ENCODE data around the gene DDIT3. TPM values are rescaled to one million over a fixed set of nuclear protein-coding genes. Genes with fewer than 3 reads are reported as not detected.

Gene DDIT3
- total and polyA plus RNA-seq, 2 donors (not counting 1 experiment from before 2014, with no cell fraction given) = 57.8 to 265 TPM

GRCh38 chr12:57548013-57548315, 27.6 kb upstream of the DDIT3 start:
- no peak overlapping the region for H3K27ac ChIP-seq (ENCODE audit: insufficient read depth, low read length)
- peaks cover 1% of the 10 kb centered on the region for H3K36me3 ChIP-seq (ENCODE audit: control insufficient read depth, insufficient read depth, low read length)
- H3K4me1 ChIP-seq (ENCODE audit: control insufficient read depth, extremely low read depth, insufficient read depth, low read length) = peaks cover 8% of the 10 kb centered on the region
- H3K4me2 ChIP-seq (ENCODE audit: extremely low read depth, insufficient read depth, low read length) = no peak overlapping the region
- H4K20me1 ChIP-seq (ENCODE audit: control insufficient read depth, extremely low read depth, insufficient read depth, low read length) = no peaks in the 10 kb centered on the region
- no peak overlapping the region for H2AFZ ChIP-seq (ENCODE audit: low read length)
- TF ChIP-seq EZH2 (IDR thresholded peaks at IDR 0.05; ENCODE audit: low read length, missing control alignments) = no peak
- no peak for TF ChIP-seq CTCF (conservative IDR thresholded peaks at IDR 0.05 in 1 of 2, IDR thresholded peaks at IDR 0.05 in 1 of 2; ENCODE audit: low read depth in 1 of 2, low read length in 2 of 2)
- DNase-seq (ENCODE audit: low read depth in 2 of 2) = no peak
- H3K79me2 ChIP-seq (ENCODE audit: control insufficient read depth, insufficient read depth, low read length) = peaks cover 28% of the 10 kb centered on the region
- no peaks in the 10 kb centered on the region for H3K9me3 ChIP-seq (ENCODE audit: control insufficient read depth, insufficient read depth, low read depth, low read length)
- H3K9ac ChIP-seq (ENCODE audit: insufficient read depth, low read length) = no peak overlapping the region
- H3K4me3 ChIP-seq (replicated peaks in 1 of 4; ENCODE audit: control extremely low read depth in 1 of 4, insufficient read depth in 1 of 4, low read depth in 3 of 4, low read length in 4 of 4) = no peak overlapping the region
- H3K27me3 ChIP-seq (ENCODE audit: control insufficient read depth, insufficient read depth, low read length) = peaks cover 12% of the 10 kb centered on the region

GRCh38 chr12:57547288-57548012, 27.1 kb upstream of the DDIT3 start:
- no peaks in the 10 kb centered on the region for H3K9me3 ChIP-seq (ENCODE audit: control insufficient read depth, insufficient read depth, low read depth, low read length)
- peak overlapping the region; percentile 34 for H2AFZ ChIP-seq (ENCODE audit: low read length)
- no peaks in the 10 kb centered on the region for H4K20me1 ChIP-seq (ENCODE audit: control insufficient read depth, extremely low read depth, insufficient read depth, low read length)
- no peak for DNase-seq (ENCODE audit: low read depth in 2 of 2)
- TF ChIP-seq EZH2 (IDR thresholded peaks at IDR 0.05; ENCODE audit: low read length, missing control alignments) = no peak
- TF ChIP-seq CTCF (conservative IDR thresholded peaks at IDR 0.05 in 1 of 2, IDR thresholded peaks at IDR 0.05 in 1 of 2; ENCODE audit: low read depth in 1 of 2, low read length in 2 of 2) = no peak
- H3K79me2 ChIP-seq (ENCODE audit: control insufficient read depth, insufficient read depth, low read length) = peaks cover 28% of the 10 kb centered on the region
- H3K36me3 ChIP-seq (ENCODE audit: control insufficient read depth, insufficient read depth, low read length) = peaks cover 1% of the 10 kb centered on the region
- no peak overlapping the region for H3K27ac ChIP-seq (ENCODE audit: insufficient read depth, low read length)
- H3K4me2 ChIP-seq (ENCODE audit: extremely low read depth, insufficient read depth, low read length) = peak overlapping the region; percentile 42
- H3K4me1 ChIP-seq (ENCODE audit: control insufficient read depth, extremely low read depth, insufficient read depth, low read length) = peaks cover 7% of the 10 kb centered on the region
- peak overlapping the region; percentile 90 for H3K9ac ChIP-seq (ENCODE audit: insufficient read depth, low read length)
- H3K27me3 ChIP-seq (ENCODE audit: control insufficient read depth, insufficient read depth, low read length) = peaks cover 10% of the 10 kb centered on the region
- peak overlapping the region in 3 of 4 experiments; percentile 78 to 96 (median 90) for H3K4me3 ChIP-seq (replicated peaks in 1 of 4; ENCODE audit: control extremely low read depth in 1 of 4, insufficient read depth in 1 of 4, low read depth in 3 of 4, low read length in 4 of 4)

GRCh38 chr12:57546438-57547287, 26.3 kb upstream of the DDIT3 start, which contains the start of gene DCTN2:
Gene DCTN2 (minus strand): TSS chr12:57547192. CDS start chr12:57547063, 129 bp downstream.
- Histone ChIP-seq H3K9me3 (ENCODE audit: control insufficient read depth, insufficient read depth, low read depth, low read length) (no peaks in the 10 kb centered on the region), H4K20me1 (ENCODE audit: control insufficient read depth, extremely low read depth, insufficient read depth, low read length) (no peaks in the 10 kb centered on the region), H3K4me3 (replicated peaks in 1 of 4; ENCODE audit: control extremely low read depth in 1 of 4, insufficient read depth in 1 of 4, low read depth in 3 of 4, low read length in 4 of 4) (peak within 1 kb of the TSS; percentile 78 to 96 (median 88)), H3K27me3 (ENCODE audit: control insufficient read depth, insufficient read depth, low read length) (peaks cover 10% of the 10 kb centered on the region), H3K4me2 (ENCODE audit: extremely low read depth, insufficient read depth, low read length) (peak within 1 kb of the TSS; percentile 96), H3K9ac (ENCODE audit: insufficient read depth, low read length) (peak within 1 kb of the TSS; percentile 90), H3K36me3 (ENCODE audit: control insufficient read depth, insufficient read depth, low read length) (peaks cover 1% of the 10 kb centered on the region), H3K79me2 (ENCODE audit: control insufficient read depth, insufficient read depth, low read length) (peaks cover 28% of the 10 kb centered on the region), H3K4me1 (ENCODE audit: control insufficient read depth, extremely low read depth, insufficient read depth, low read length) (peaks cover 7% of the 10 kb centered on the region), H2AFZ (ENCODE audit: low read length) (peak within 1 kb of the TSS; percentile 34), H3K27ac (ENCODE audit: insufficient read depth, low read length) (peak within 1 kb of the TSS; percentile 82)
- TF ChIP-seq EZH2 (IDR thresholded peaks at IDR 0.05; ENCODE audit: low read length, missing control alignments) (no peak), CTCF (conservative IDR thresholded peaks at IDR 0.05 in 1 of 2, IDR thresholded peaks at IDR 0.05 in 1 of 2; ENCODE audit: low read depth in 1 of 2, low read length in 2 of 2) (peak in 1 of 2 donors; percentile 13)
- DNase-seq (ENCODE audit: low read depth in 2 of 2) = peak; percentile 94 to 97
